HFFc6 (cell line): ENCODE results near the gene LOC128125822.

Experiments used
- DNase-seq: peaks from one replicate; pipeline ENCODE4 v3.0.0-alpha.2; 2018
- H3K27ac Mint-ChIP-seq: 2 replicates; pipeline ENCODE4 v1.8.0; 2020; ENCODE audit warnings: mild to moderate bottlenecking, mixed read lengths
- H3K27me3 Mint-ChIP-seq: 2 replicates; pipeline ENCODE4 v1.8.0; 2021; ENCODE audit warnings: mild to moderate bottlenecking, moderate library complexity, mixed read lengths; ENCODE audit not compliant: insufficient read depth
- H3K36me3 Mint-ChIP-seq: 2 replicates; pipeline ENCODE4 v1.8.0; 2021; ENCODE audit warnings: low read depth, mixed read lengths
- H3K4me1 Mint-ChIP-seq: 2 replicates; pipeline ENCODE4 v1.8.0; 2020; ENCODE audit warnings: low read depth, mixed read lengths
- H3K4me3 Mint-ChIP-seq: 2 replicates; pipeline ENCODE4 v1.8.0; 2020; ENCODE audit warnings: mild to moderate bottlenecking, moderate library complexity, mixed read lengths
- H3K9me3 Mint-ChIP-seq: 2 replicates; pipeline ENCODE4 v1.8.0; 2020; ENCODE audit warnings: mild to moderate bottlenecking, mixed read lengths
- CTCF ChIP-seq: fragments of 200-600 bp; sonication (generic); IDR thresholded peaks from 2 replicates; pipeline ENCODE4 v1.5.0; 2021; ENCODE audit warnings: antibody characterized with exemption, mild to moderate bottlenecking

The LOC128125822 gene

GRCh38 chr6:63527658-63528514 lies 44.4 kb upstream of the LOC128125822 start:
- Mint-ChIP-seq H3K4me1 (peaks cover 19% of the 10 kb centered on the region), H3K27me3 (0 out of 2 replicates have a peak, but pooled peaks cover under 1% of the 10 kb centered on the region), H3K4me3 (no peak overlapping the region), H3K36me3 (no peaks in the 10 kb centered on the region), H3K9me3 (no peaks in the 10 kb centered on the region), H3K27ac (no peak overlapping the region)
- no peak for TF ChIP-seq CTCF
- peak; percentile 85 for DNase-seq

- TF ChIP-seq CTCF, result no peak
- Mint-ChIP-seq H3K36me3 (no peaks in the 10 kb centered on the region), H3K27me3 (no peaks in the 10 kb centered on the region), H3K9me3 (no peaks in the 10 kb centered on the region), H3K4me3 (no peak overlapping the region), H3K27ac (no peak overlapping the region), H3K4me1 (peaks cover 19% of the 10 kb centered on the region)
- DNase-seq, result no peak
Observed at GRCh38 chr6:63529498-63529897, 42.8 kb upstream of the LOC128125822 start.

GRCh38 chr6:63530182-63530581 lies 42.1 kb upstream of the LOC128125822 start:
- Mint-ChIP-seq H3K4me1 (peaks cover 19% of the 10 kb centered on the region), H3K4me3 (no peak overlapping the region), H3K27me3 (no peaks in the 10 kb centered on the region), H3K27ac (no peak overlapping the region), H3K9me3 (no peaks in the 10 kb centered on the region), H3K36me3 (no peaks in the 10 kb centered on the region)
- no peak for TF ChIP-seq CTCF
- DNase-seq, result no peak

- no peak for TF ChIP-seq CTCF
- Mint-ChIP-seq H3K9me3 (no peaks in the 10 kb centered on the region), H3K4me1 (peaks cover 19% of the 10 kb centered on the region), H3K36me3 (no peaks in the 10 kb centered on the region), H3K4me3 (no peak overlapping the region), H3K27me3 (no peaks in the 10 kb centered on the region), H3K27ac (no peak overlapping the region)
- no peak for DNase-seq
Observed at GRCh38 chr6:63530991-63531390, 41.3 kb upstream of the LOC128125822 start.

GRCh38 chr6:63533026-63533425 lies 39.3 kb upstream of the LOC128125822 start:
- no peaks in the 10 kb centered on the region for H3K9me3 Mint-ChIP-seq
- H3K36me3 Mint-ChIP-seq, result no peaks in the 10 kb centered on the region
- H3K27ac Mint-ChIP-seq, result no peak overlapping the region
- H3K4me3 Mint-ChIP-seq, result no peak overlapping the region
- DNase-seq, result no peak
- no peak for TF ChIP-seq CTCF
- H3K27me3 Mint-ChIP-seq, result peaks cover 2% of the 10 kb centered on the region; the same call in 1 of the 2 replicates
- H3K4me1 Mint-ChIP-seq, result peaks cover 9% of the 10 kb centered on the region
